ENCODE results near the gene SYNGAP1.

GRCh38 chr6:33446356-33446755 is 26.5 kb downstream of the SYNGAP1 start:
- TF ChIP-seq CTCF (IDR thresholded peaks at IDR 0.05) (no peak), POLR2A (IDR thresholded peaks at IDR 0.05) (no peak)
